Measurements from ENCODE around the gene PAK1.

- TF ChIP-seq EP300 (IDR thresholded peaks at IDR 0.05): no peak
- no peak for TF ChIP-seq CTCF (IDR thresholded peaks at IDR 0.05)
Observed at GRCh38 chr11:77402218-77402556, 71.7 kb downstream of the PAK1 start.

Data from esophagus muscularis mucosa (tissue), 3 donors.